SU-DHL-6 (cell line): Measurements from ENCODE around the gene ZDHHC4.

Source experiments
- CTCF ChIP-seq: fragments of 200-600 bp; sonication (generic); IDR thresholded peaks from one replicate; pipeline ENCODE4 v1.5.1; 2017; ENCODE audit warnings: antibody characterized with exemption, mild to moderate bottlenecking, low read length, moderate library complexity; ENCODE audit not compliant: insufficient read depth, poor library complexity, severe bottlenecking
- EZH2phosphoT487 ChIP-seq: fragments of 200-600 bp; sonication (generic), shearing (Covaris generic); conservative IDR thresholded peaks from 2 replicates; pipeline ENCODE4 v1.6.1; 2018; ENCODE audit warnings: mild to moderate bottlenecking, antibody characterized with exemption, low read length, moderate library complexity, mixed read lengths

GRCh38 chr7:6590645-6591110 lies 13.4 kb downstream of the ZDHHC4 start:
- TF ChIP-seq CTCF (no peak), EZH2phosphoT487 (no peak)
